GM12878 (cell line): ENCODE measurements around the gene TUBGCP2. TPM values are rescaled to one million over a fixed set of nuclear protein-coding genes. Genes with fewer than 3 reads are reported as not detected.

Source experiments
- ATAC-seq: fragments of 200-7000 bp; cut with Tn5 transposase; 3 replicates; pipeline ENCODE4 v1.9.1; 2020; ENCODE audit warnings: mild to moderate bottlenecking, moderate library complexity
- BruUV-seq: library from RNA; stranded (reverse); fragments of 400-500 nt; replicated peaks from 2 replicates; lab custom pipeline; 2021; lab: Mats Ljungman, UMichigan
- CTCF ChIA-PET: fragments of 300-600 bp; sonication (Branson Sonifier 250); formaldehyde crosslinking; extraction: SDS; loops from one replicate; lab custom pipeline; 2021; ENCODE audit warnings: inconsistent platforms; lab: Yijun Ruan, JAX
- POLR2A ChIA-PET: fragments of 350-600 bp; formaldehyde crosslinking; extraction: SDS; loops from one replicate; lab custom pipeline; 2021; ENCODE audit warnings: inconsistent platforms; lab: Charles Lee
- RAD21 ChIA-PET: fragments of 300-600 bp; sonication (Branson Sonifier 250); formaldehyde crosslinking; loops from one replicate; lab custom pipeline; 2023; ENCODE audit warnings: antibody characterized with exemption; ENCODE audit not compliant: unreplicated experiment; lab: Charles Lee
- SMC1A ChIA-PET: fragments of 300-600 bp; sonication (Branson Sonifier 250); formaldehyde crosslinking; loops from one replicate; lab custom pipeline; 2023; ENCODE audit not compliant: unreplicated experiment, uncharacterized antibody; lab: Charles Lee
- DNase-seq: peaks from one replicate; pipeline ENCODE4 v3.0.0-alpha.2; 2011; ENCODE audit warnings: low read depth, low spot score
- FAIRE-seq: peaks from 3 replicates; lab custom pipeline; 2011; peaks lifted over from hg19 to GRCh38; lab: Jason Lieb, UNC
- H2AFZ ChIP-seq: 2 replicates; pipeline ENCODE4 v1.6.0; 2011; ENCODE audit warnings: low read depth, low read length, control low read depth; ENCODE audit not compliant: control insufficient read depth
- H3K27ac ChIP-seq: 2 replicates; pipeline ENCODE4 v1.5.1; 2011; ENCODE audit warnings: control low read depth; ENCODE audit not compliant: control insufficient read depth, insufficient read depth
- H3K27me3 ChIP-seq, 2 experiments: replicated peaks in 1 of 2; 2 replicates each; pipeline versions ENCODE4 v1.6.0 to v1.6.1; 2011; ENCODE audit warnings: low read length in 1 of 2; ENCODE audit not compliant: control insufficient read depth in 2 of 2, insufficient read depth in 2 of 2
- H3K36me3 ChIP-seq, 2 experiments: 2 replicates each; pipeline ENCODE4 v1.5.1; 2011; ENCODE audit warnings: low read length in 1 of 2; ENCODE audit not compliant: control insufficient read depth in 2 of 2, insufficient read depth in 2 of 2
- H3K4me1 ChIP-seq: 2 replicates; pipeline ENCODE4 v1.6.1; 2011; ENCODE audit warnings: mild to moderate bottlenecking, low read length, moderate library complexity, mixed read lengths; ENCODE audit not compliant: control insufficient read depth, insufficient read depth
- H3K4me2 ChIP-seq: 2 replicates; pipeline ENCODE4 v1.6.0; 2011; ENCODE audit warnings: control low read depth; ENCODE audit not compliant: control insufficient read depth, insufficient read depth
- H3K4me3 ChIP-seq: fragments of 200-600 bp; sonication (generic); 2 replicates; pipeline ENCODE4 v1.5.1; 2016
- H3K79me2 ChIP-seq: 2 replicates; pipeline ENCODE4 v1.6.0; 2011; ENCODE audit warnings: low read length; ENCODE audit not compliant: control insufficient read depth, insufficient read depth
- H3K9ac ChIP-seq: 2 replicates; pipeline ENCODE4 v1.8.0; 2011; ENCODE audit warnings: low read length, control low read depth, mixed read lengths; ENCODE audit not compliant: control insufficient read depth, insufficient read depth
- H3K9me3 ChIP-seq: replicated peaks from 3 replicates; pipeline ENCODE4 v1.5.1; 2011; ENCODE audit warnings: mild to moderate bottlenecking, low read length; ENCODE audit not compliant: control insufficient read depth, insufficient read depth
- H4K20me1 ChIP-seq: 2 replicates; pipeline ENCODE4 v1.6.0; 2011; ENCODE audit not compliant: control insufficient read depth, insufficient read depth
- BCL11A ChIP-seq: IDR thresholded peaks from 2 replicates; pipeline ENCODE4 v1.6.1; 2011; ENCODE audit warnings: low read depth, low read length
- CEBPB ChIP-seq, 2 experiments: fragments of 150-350 bp in 1 of 2; IDR thresholded peaks; 2 replicates each; pipeline ENCODE4 v1.6.1; 2012 to 2014; ENCODE audit warnings: low read depth in 2 of 2, low read length in 2 of 2, borderline replicate concordance in 1 of 2, inconsistent platforms in 1 of 2
- CHD4 ChIP-seq: fragments of 200-600 bp; sonication (generic); IDR thresholded peaks from 2 replicates; pipeline ENCODE4 v1.6.1; 2016; ENCODE audit warnings: mild to moderate bottlenecking
- CUX1 ChIP-seq: IDR thresholded peaks from 2 replicates; pipeline ENCODE4 v1.6.1; 2012; ENCODE audit warnings: improper control_type of control experiment, low read depth, low read length; ENCODE audit not compliant: insufficient replicate concordance
- ESRRA ChIP-seq: IDR thresholded peaks from 2 replicates; pipeline ENCODE4 v1.6.1; 2012; ENCODE audit warnings: mild to moderate bottlenecking, low read length, improper control_type of control experiment
- IRF4 ChIP-seq: IDR thresholded peaks from 2 replicates; pipeline ENCODE4 v1.6.1; 2011; ENCODE audit warnings: low read depth, low read length
- NFXL1 ChIP-seq: fragments of 450-650 bp; IDR thresholded peaks from 2 replicates; pipeline ENCODE4 v1.6.1; 2017; ENCODE audit warnings: antibody characterized with exemption, mild to moderate bottlenecking, borderline replicate concordance
- NR2F1 ChIP-seq: fragments of 450-650 bp; conservative IDR thresholded peaks from 2 replicates; pipeline ENCODE4 v1.6.1; 2017; ENCODE audit warnings: mild to moderate bottlenecking
- POLR2A ChIP-seq: IDR thresholded peaks from 2 replicates; pipeline ENCODE4 v1.6.1; 2011; ENCODE audit warnings: low read depth, mild to moderate bottlenecking, low read length
- YY1 ChIP-seq: IDR thresholded peaks from 2 replicates; pipeline ENCODE4 v1.6.1; 2011; ENCODE audit warnings: low read depth, mild to moderate bottlenecking, low read length
- ZBED1 ChIP-seq: IDR thresholded peaks from 2 replicates; pipeline ENCODE4 v1.6.1; 2016; ENCODE audit warnings: borderline replicate concordance
- WGBS: methylation state at CpG from one replicate; pipeline ENCODE4 v1.1.6; 2016; ENCODE audit warnings: low lambda C conversion rate; ENCODE audit not compliant: insufficient replicate concordance, insufficient coverage; ENCODE audit errors: missing lambda C conversion rate; 5-methylcytosine and 5-hydroxymethylcytosine counted together
- in situ Hi-C: fragments of 300-500 bp; cut with MboI; formaldehyde crosslinking; loops from 9 replicates; pipeline ENCODE4 v1.14.3; 2018; ENCODE audit warnings: mixed read lengths
- intact Hi-C: fragments of 100-400 bp; cut with micrococcal nuclease; formaldehyde crosslinking; loops from one replicate; pipeline ENCODE4 v1.14.2; 2022; ENCODE audit not compliant: unreplicated experiment
- polyA plus RNA-seq, 11 experiments: library from polyadenylated mRNA; depleted of rRNA in 4 of 11; unstranded in 6 of 11; stranded (reverse) in 5 of 11; fragments of >200 nt; fragmentation: Nextera tagmentation in 4 of 11; fragmentation: Illumina TruSeq in 1 of 11; extraction: Ambion mirVana in 4 of 11; extraction: Trizol in 1 of 11; gene quantifications; 1 replicate in 1 of 11; 2 replicates in 10 of 11; pipeline versions ENCODE4 v1.2.1 to v1.2.3, GENCODE V29; 2011 to 2016; ENCODE audit warnings: inconsistent platforms in 2 of 11, missing spikeins in 2 of 11, low read depth in 1 of 11
- total RNA-seq, 4 experiments: library from RNA; depleted of rRNA in 3 of 4; stranded (reverse); fragments of >200 nt in 3 of 4; fragmentation: Illumina TruSeq in 1 of 4; extraction: Trizol in 1 of 4; gene quantifications; 2 replicates each; pipeline versions ENCODE4 v1.2.1 to v1.2.3, GENCODE V29; 2013 to 2021

TUBGCP2 gene
- total and polyA plus RNA-seq, 10 of the 15 experiments (the other 5 are each of a cell fraction or from before 2014, with no cell fraction given) = 4.8 to 47.1 (median 34.7) TPM

GRCh38 chr10:133295426-133296320 lies 13.0 kb downstream of the TUBGCP2 start:
- RAD21 ChIA-PET = no interaction called here
- no peak overlapping the region for H3K4me2 ChIP-seq
- H3K9ac ChIP-seq = no peak overlapping the region
- TF ChIP-seq CHD4 (no peak), IRF4 (no peak), POLR2A (0 out of 2 replicates have a peak, but pooled peaks have one; percentile 11)
- TF ChIP-seq, all 136 proteins: peak for 1
- H2AFZ ChIP-seq = no peak overlapping the region
- in situ Hi-C loops = no loop called here
- intact Hi-C loops = no loop called here
- H3K27me3 ChIP-seq = no peaks in the 10 kb centered on the region
- ChIA-PET POLR2A (no interaction called here), CTCF (no interaction called here), SMC1A (no interaction called here)
- H3K36me3 ChIP-seq = peaks cover 28 to 34% of the 10 kb centered on the region in 2 experiments
- no peak overlapping the region for H3K27ac ChIP-seq
- no peaks in the 10 kb centered on the region for H3K4me1 ChIP-seq
- no peak overlapping the region for H3K4me3 ChIP-seq
- no peaks in the 10 kb centered on the region for H3K9me3 ChIP-seq
- no TSS peak for BruUV-seq
- no peaks in the 10 kb centered on the region for H4K20me1 ChIP-seq
- ATAC-seq (no peak), DNase-seq (no peak), FAIRE-seq (no peak)
- 93% methylated on average over 42 of the region's 42 CpGs for WGBS
- H3K79me2 ChIP-seq = no peaks in the 10 kb centered on the region

- no peak overlapping the region for H3K27ac ChIP-seq
- ChIA-PET SMC1A (no interaction called here), POLR2A (no interaction called here), CTCF (interaction anchor here (1.3 kb wide), 1 partner anchor 12 kb away, joined by 3 read pairs; no protein-coding TSS in a partner anchor), RAD21 (no interaction called here)
- no peak overlapping the region for H3K4me2 ChIP-seq
- in situ Hi-C loops (no loop called here), intact Hi-C loops (no loop called here)
- H3K79me2 ChIP-seq = no peaks in the 10 kb centered on the region
- H3K4me3 ChIP-seq = no peak overlapping the region
- H4K20me1 ChIP-seq = no peaks in the 10 kb centered on the region
- H3K36me3 ChIP-seq = peaks cover 22 to 30% of the 10 kb centered on the region in 2 experiments
- no peak overlapping the region for H3K9ac ChIP-seq
- DNase-seq = no peak
- no peak for ATAC-seq
- WGBS = 82% methylated on average over 15 of the region's 15 CpGs
- H2AFZ ChIP-seq = no peak overlapping the region
- BruUV-seq = TSS peak; percentile 33
- FAIRE-seq = no peak
- no peaks in the 10 kb centered on the region for H3K9me3 ChIP-seq
- H3K27me3 ChIP-seq = no peaks in the 10 kb centered on the region
- H3K4me1 ChIP-seq = no peaks in the 10 kb centered on the region
- no peak for TF ChIP-seq NFXL1
- no peak for TF ChIP-seq CUX1
- TF ChIP-seq CEBPB (IDR thresholded peaks at IDR 0.05; ENCODE audit: borderline replicate concordance in 1 of 2, low read depth in 2 of 2, low read length in 2 of 2) = no peak
- TF ChIP-seq ESRRA = no peak
- no peak for TF ChIP-seq NR2F1
- TF ChIP-seq BCL11A = no peak
- TF ChIP-seq YY1 = no peak
- no peak for TF ChIP-seq ZBED1
Observed at GRCh38 chr10:133294189-133294588, 14.5 kb downstream of the TUBGCP2 start.
